Lung (tissue), 12 donors: Measurements from ENCODE around the gene ADO. TPM values are rescaled to one million over a fixed set of nuclear protein-coding genes. Genes with fewer than 3 reads are reported as not detected.

ENCODE experiments used
- ATAC-seq: fragments of 200-7000 bp; cut with Tn5 transposase; one replicate; pipeline ENCODE4 v1.9.1; 2020; ENCODE audit warnings: moderate number of reproducible peaks; ENCODE audit not compliant: insufficient read depth, low FRiP score
- DNase-seq, 3 donors: peaks; one replicate each; pipeline ENCODE4 v3.0.0-alpha.2; 2013 to 2017
- H3K27ac ChIP-seq, 2 donors: one replicate each; pipeline ENCODE4 v1.5.1; 2013; ENCODE audit warnings: mild to moderate bottlenecking in 2 of 2, moderate library complexity in 2 of 2, control low read depth in 1 of 2, inconsistent platforms in 1 of 2, low read depth in 1 of 2, low read length in 1 of 2
- H3K27me3 ChIP-seq, 3 donors: one replicate each; pipeline ENCODE4 v1.5.1; 2013; ENCODE audit warnings: low read length in 2 of 3; ENCODE audit not compliant: control insufficient read depth in 3 of 3, insufficient read depth in 3 of 3
- H3K36me3 ChIP-seq, 4 donors: one replicate each; pipeline ENCODE4 v1.5.1; 2013; ENCODE audit warnings: low read length in 4 of 4, mild to moderate bottlenecking in 1 of 4, moderate library complexity in 1 of 4; ENCODE audit not compliant: control insufficient read depth in 4 of 4, insufficient read depth in 4 of 4
- H3K4me1 ChIP-seq, 5 donors: one replicate each; pipeline ENCODE4 v1.5.1; 2013; ENCODE audit warnings: low read length in 5 of 5, mild to moderate bottlenecking in 2 of 5, moderate library complexity in 1 of 5; ENCODE audit not compliant: control insufficient read depth in 5 of 5, insufficient read depth in 5 of 5
- H3K4me3 ChIP-seq: one replicate; pipeline ENCODE4 v1.5.1; 2013; ENCODE audit warnings: mild to moderate bottlenecking, control low read depth, moderate library complexity
- H3K9ac ChIP-seq, 2 donors: one replicate each; pipeline ENCODE4 v1.5.1; 2013; ENCODE audit warnings: low read length in 2 of 2, control low read depth in 1 of 2; ENCODE audit not compliant: insufficient read depth in 1 of 2
- H3K9me3 ChIP-seq, 4 donors: one replicate each; pipeline ENCODE4 v1.5.1; 2013; ENCODE audit warnings: low read length in 3 of 4, mild to moderate bottlenecking in 1 of 4, moderate library complexity in 1 of 4; ENCODE audit not compliant: control insufficient read depth in 4 of 4, insufficient read depth in 3 of 4
- WGBS, 2 donors: extraction: QIAGEN DNeasy Blood & Tissue Kit; methylation state at CpG; one replicate each; pipeline ENCODE4 v1.1.7; 2013; 5-methylcytosine and 5-hydroxymethylcytosine counted together
- polyA plus RNA-seq, 2 donors: library from polyadenylated mRNA; stranded (reverse); fragments of 200-250 nt; gene quantifications; one replicate each; pipeline ENCODE4 v1.2.1, GENCODE V29; 2013
- total RNA-seq, 2 donors: library from RNA; depleted of rRNA in 1 of 2; stranded (reverse); fragments of >200 nt in 1 of 2; gene quantifications; one replicate each; pipeline ENCODE4 v1.2.1, GENCODE V29; 2014 to 2021
- TF ChIP-seq, protein P1 (sequence below): IDR thresholded peaks from 2 replicates; pipeline ENCODE4 v1.5.1; 2012; ENCODE audit warnings: mild to moderate bottlenecking; ENCODE audit errors: control extremely low read depth, extremely low read depth
- donor health status: control.
- donor health status: control.
- donor health status: Bipolar disorder and iron deficiency.
- donor health status: healthy.
- donor health status: DM: yes; HTN: yes; CAD: no.

ADO gene
- total and polyA plus RNA-seq, 4 donors: 7.4 to 16.9 (median 11.9) TPM

DNA sequence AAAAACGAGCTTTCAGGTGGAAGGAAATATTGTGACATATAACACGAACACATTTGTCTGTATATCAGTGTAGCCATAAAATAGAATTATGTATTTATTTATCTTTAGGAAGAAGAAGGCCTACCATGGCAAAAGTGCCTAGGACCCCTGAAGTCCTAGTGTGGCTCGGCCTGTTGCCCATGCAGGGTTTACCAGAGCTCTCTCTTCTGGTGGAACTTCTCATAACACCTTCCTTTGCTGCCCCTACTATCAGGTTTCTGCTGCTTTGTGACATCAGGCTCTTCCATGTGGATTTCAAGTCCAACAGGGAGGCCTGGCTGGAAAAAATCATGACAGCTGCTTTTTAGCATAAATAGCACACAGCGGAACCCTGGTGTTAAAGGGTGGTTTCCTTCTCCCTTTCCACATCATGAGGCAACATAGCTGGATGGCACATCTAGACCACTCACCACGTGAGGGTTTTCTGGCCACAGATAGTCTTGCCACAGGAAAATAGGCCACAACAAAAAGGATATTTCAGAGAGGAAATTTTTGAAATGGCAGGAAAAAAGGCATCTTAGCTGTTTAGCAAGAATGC lies 44.8 kb upstream of the ADO start:
- Histone ChIP-seq H3K9me3 (no peaks in the 10 kb centered on the region), H3K27ac (no peak overlapping the region), H3K36me3 (no peaks in the 10 kb centered on the region), H3K27me3 (no peaks in the 10 kb centered on the region), H3K4me1 (peaks cover 0 to 5% (median 0%) of the 10 kb centered on the region in 5 donors), H3K4me3 (no peak overlapping the region), H3K9ac (no peak overlapping the region)
- TF ChIP-seq, protein P1, sequence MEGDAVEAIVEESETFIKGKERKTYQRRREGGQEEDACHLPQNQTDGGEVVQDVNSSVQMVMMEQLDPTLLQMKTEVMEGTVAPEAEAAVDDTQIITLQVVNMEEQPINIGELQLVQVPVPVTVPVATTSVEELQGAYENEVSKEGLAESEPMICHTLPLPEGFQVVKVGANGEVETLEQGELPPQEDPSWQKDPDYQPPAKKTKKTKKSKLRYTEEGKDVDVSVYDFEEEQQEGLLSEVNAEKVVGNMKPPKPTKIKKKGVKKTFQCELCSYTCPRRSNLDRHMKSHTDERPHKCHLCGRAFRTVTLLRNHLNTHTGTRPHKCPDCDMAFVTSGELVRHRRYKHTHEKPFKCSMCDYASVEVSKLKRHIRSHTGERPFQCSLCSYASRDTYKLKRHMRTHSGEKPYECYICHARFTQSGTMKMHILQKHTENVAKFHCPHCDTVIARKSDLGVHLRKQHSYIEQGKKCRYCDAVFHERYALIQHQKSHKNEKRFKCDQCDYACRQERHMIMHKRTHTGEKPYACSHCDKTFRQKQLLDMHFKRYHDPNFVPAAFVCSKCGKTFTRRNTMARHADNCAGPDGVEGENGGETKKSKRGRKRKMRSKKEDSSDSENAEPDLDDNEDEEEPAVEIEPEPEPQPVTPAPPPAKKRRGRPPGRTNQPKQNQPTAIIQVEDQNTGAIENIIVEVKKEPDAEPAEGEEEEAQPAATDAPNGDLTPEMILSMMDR: no peak
- WGBS, 2 donors: 52 to 78% methylated on average over 5 of the region's 5 CpGs
- ATAC-seq (peak; percentile 41), DNase-seq (no peak)

DNA sequence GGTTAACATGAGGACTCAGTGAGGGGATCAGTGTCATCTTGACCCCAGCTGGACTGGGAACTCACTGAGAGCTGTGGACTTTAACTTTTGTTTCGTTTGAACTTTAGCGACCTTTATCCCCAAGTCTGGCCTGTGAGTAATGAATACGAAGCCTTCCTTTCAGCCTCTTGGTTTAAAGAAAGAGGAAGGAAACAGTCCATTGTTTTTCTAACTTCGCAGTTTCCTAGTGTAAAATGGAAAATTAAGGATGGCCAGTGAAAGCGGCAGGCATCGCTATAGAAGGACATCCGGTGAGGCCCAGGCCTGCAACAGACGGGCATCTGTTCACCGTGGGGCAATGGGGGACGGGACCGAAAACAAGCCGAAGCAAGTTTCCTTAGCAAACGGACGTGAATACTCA lies 44.1 kb upstream of the ADO start:
- no peaks in the 10 kb centered on the region for H3K27me3 ChIP-seq
- peak; percentile 47 for ATAC-seq
- peak overlapping the region in 1 of 2 donors; percentile 49 for H3K27ac ChIP-seq
- peaks cover 0 to 5% (median 0%) of the 10 kb centered on the region in 5 donors for H3K4me1 ChIP-seq
- peak in 1 of 3 donors; percentile 25 for DNase-seq
- H3K36me3 ChIP-seq: no peaks in the 10 kb centered on the region
- no peak overlapping the region for H3K9ac ChIP-seq
- no peaks in the 10 kb centered on the region for H3K9me3 ChIP-seq
- 28 to 53% methylated on average over 14 of the region's 14 CpGs for WGBS, 2 donors
- TF ChIP-seq, protein P1: no peak
- no peak overlapping the region for H3K4me3 ChIP-seq

DNA sequence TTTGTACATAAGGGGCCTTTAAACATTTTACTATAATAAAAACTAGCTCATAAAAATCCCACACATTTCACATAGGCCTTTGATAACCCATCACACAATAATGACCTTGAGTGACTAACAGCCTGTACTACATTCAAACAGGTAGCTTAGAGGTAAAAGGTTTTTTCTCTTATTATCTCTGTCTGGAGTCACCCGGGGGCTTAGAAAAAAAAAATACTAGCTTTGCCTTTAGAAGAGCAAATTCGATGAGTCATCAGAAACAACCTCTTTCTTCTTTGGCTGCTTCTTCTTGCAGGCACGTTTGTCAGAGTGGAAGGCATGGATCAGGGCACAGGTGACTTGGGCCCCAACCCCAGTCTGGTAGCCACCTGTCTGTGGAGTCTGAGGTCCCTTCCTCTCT lies 43.4 kb upstream of the ADO start:
- Histone ChIP-seq H3K36me3 (no peaks in the 10 kb centered on the region), H3K27ac (peak overlapping the region in 1 of 2 donors; percentile 49), H3K27me3 (no peaks in the 10 kb centered on the region), H3K4me1 (peaks cover 0 to 5% (median 0%) of the 10 kb centered on the region in 5 donors), H3K9me3 (no peaks in the 10 kb centered on the region), H3K4me3 (no peak overlapping the region), H3K9ac (no peak overlapping the region)
- DNase-seq: no peak
- ATAC-seq: no peak
- TF ChIP-seq, protein P1: no peak
- WGBS, 2 donors: 32 to 57% methylated on average over 3 of the region's 3 CpGs

DNA sequence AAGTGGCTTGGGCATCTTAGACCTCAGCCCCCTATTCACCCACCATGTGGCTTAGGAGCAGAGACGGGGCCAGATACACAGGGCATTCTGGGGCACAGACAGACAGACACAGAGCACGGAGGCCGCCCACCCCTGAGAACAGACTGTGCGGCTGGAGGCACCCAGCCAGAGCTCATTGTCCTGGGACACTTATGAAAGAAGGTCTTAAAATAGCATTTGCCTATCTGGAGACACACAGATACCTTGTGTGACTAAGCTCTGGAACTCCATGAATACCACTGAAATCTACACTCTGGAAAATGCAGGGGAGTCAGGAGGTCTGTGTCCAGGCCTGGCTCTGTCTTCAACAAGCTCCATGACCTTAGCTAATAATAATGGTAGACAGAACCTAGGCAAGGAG lies 41.4 kb upstream of the ADO start:
- H3K9ac ChIP-seq: no peak overlapping the region
- no peak overlapping the region for H3K4me3 ChIP-seq
- H3K9me3 ChIP-seq: no peaks in the 10 kb centered on the region
- DNase-seq: no peak
- TF ChIP-seq, protein P1: no peak
- peaks cover 0 to 5% (median 0%) of the 10 kb centered on the region in 5 donors for H3K4me1 ChIP-seq
- peak overlapping the region in 1 of 2 donors; percentile 77 for H3K27ac ChIP-seq
- H3K27me3 ChIP-seq: no peaks in the 10 kb centered on the region
- WGBS, 2 donors: 95 to 98% methylated on average over 4 of the region's 4 CpGs
- H3K36me3 ChIP-seq: no peaks in the 10 kb centered on the region
- ATAC-seq: no peak
